Endothelial cell of umbilical vein (primary cell): ENCODE measurements around the gene PPP1R12A. TPM values are rescaled to one million over a fixed set of nuclear protein-coding genes. Genes with fewer than 3 reads are reported as not detected.
A peak's percentile ranks its signal among the peaks of the same experiment; 100 is the strongest.

Source experiments
- BruUV-seq: library from RNA; stranded (reverse); fragments of 400-500 nt; replicated peaks from 2 replicates; lab custom pipeline; 2021; lab: Mats Ljungman, UMichigan
- CTCF ChIA-PET: fragments of 300-600, 350-600 bp; sonication (Branson Sonifier 250); formaldehyde crosslinking; loops from one replicate; lab custom pipeline; 2021; ENCODE audit warnings: antibody characterized with exemption, inconsistent platforms; lab: Charles Lee
- POLR2A ChIA-PET: fragments of 300-600, 350-600 bp; sonication (Branson Sonifier 250); formaldehyde crosslinking; loops from one replicate; lab custom pipeline; 2021; ENCODE audit warnings: antibody characterized with exemption, inconsistent platforms; lab: Charles Lee
- DNase-seq: peaks from one replicate; pipeline ENCODE4 v3.0.0-alpha.2; 2011; ENCODE audit warnings: low read depth, low spot score
- FAIRE-seq: peaks from 2 replicates; lab custom pipeline; 2011; peaks lifted over from hg19 to GRCh38; lab: Jason Lieb, UNC
- H2AFZ ChIP-seq: 2 replicates; pipeline ENCODE4 v1.6.0; 2012; ENCODE audit warnings: low read depth, low read length, control low read depth, inconsistent platforms
- H3K27ac ChIP-seq: 2 replicates; pipeline ENCODE4 v1.5.1; 2011; ENCODE audit warnings: low read depth, mild to moderate bottlenecking, control low read depth, low read length, moderate library complexity; ENCODE audit not compliant: insufficient read depth
- H3K27me3 ChIP-seq, 2 experiments: 2 replicates each; pipeline versions ENCODE4 v1.6.0 to v1.6.1; 2011; ENCODE audit warnings: low read length in 2 of 2, mixed read lengths in 1 of 2; ENCODE audit not compliant: control insufficient read depth in 2 of 2, insufficient read depth in 2 of 2
- H3K36me3 ChIP-seq, 2 experiments: 2 replicates in 1 of 2; 3 replicates in 1 of 2; pipeline ENCODE4 v1.5.1; 2011; ENCODE audit warnings: low read length in 2 of 2, mild to moderate bottlenecking in 1 of 2, moderate library complexity in 1 of 2; ENCODE audit not compliant: control insufficient read depth in 2 of 2, insufficient read depth in 2 of 2; ENCODE audit errors: extremely low read depth in 1 of 2
- H3K4me1 ChIP-seq: 3 replicates; pipeline ENCODE4 v1.5.1; 2011; ENCODE audit warnings: mild to moderate bottlenecking, low read length; ENCODE audit not compliant: control insufficient read depth, insufficient read depth; ENCODE audit errors: extremely low read depth
- H3K4me2 ChIP-seq: 2 replicates; pipeline ENCODE4 v1.6.1; 2011; ENCODE audit warnings: low read length, control low read depth, mixed read lengths; ENCODE audit not compliant: insufficient read depth
- H3K4me3 ChIP-seq, 3 experiments: fragments of 200-600 bp in 1 of 3; sonication (generic), shearing (Covaris generic) in 1 of 3; replicated peaks in 1 of 3; 2 replicates each; pipeline ENCODE4 v1.5.1; 2011 to 2016; ENCODE audit warnings: control low read depth in 3 of 3, low read length in 3 of 3, mild to moderate bottlenecking in 2 of 3, inconsistent platforms in 1 of 3, low read depth in 1 of 3, moderate library complexity in 1 of 3; ENCODE audit not compliant: insufficient read depth in 1 of 3
- H3K79me2 ChIP-seq: 2 replicates; pipeline ENCODE4 v1.6.0; 2012; ENCODE audit warnings: low read length, inconsistent platforms; ENCODE audit not compliant: control insufficient read depth, insufficient read depth
- H3K9ac ChIP-seq: replicated peaks from 2 replicates; pipeline ENCODE3; 2011; ENCODE audit warnings: low read length, control low read depth; ENCODE audit not compliant: insufficient read depth; ENCODE audit errors: extremely low read depth
- H3K9me1 ChIP-seq: replicated peaks from 3 replicates; pipeline ENCODE4 v1.6.0; 2011; ENCODE audit warnings: mild to moderate bottlenecking, low read length; ENCODE audit not compliant: control insufficient read depth, insufficient read depth; ENCODE audit errors: extremely low read depth
- H3K9me3 ChIP-seq: replicated peaks from 2 replicates; pipeline ENCODE4 v1.5.1; 2012; ENCODE audit warnings: low read length, inconsistent platforms; ENCODE audit not compliant: control insufficient read depth, insufficient read depth
- H4K20me1 ChIP-seq: replicated peaks from 2 replicates; pipeline ENCODE3; 2011; ENCODE audit warnings: mild to moderate bottlenecking, low read length; ENCODE audit not compliant: control insufficient read depth, insufficient read depth; ENCODE audit errors: extremely low read depth
- CTCF ChIP-seq, 2 donors: IDR thresholded peaks; 1 replicate in 1 of 2; 2 replicates in 1 of 2; pipeline ENCODE4 v1.5.1; 2011; ENCODE audit warnings: low read length in 2 of 2, mild to moderate bottlenecking in 2 of 2, moderate library complexity in 2 of 2, control low read depth in 1 of 2, inconsistent platforms in 1 of 2, low read depth in 1 of 2; ENCODE audit not compliant: insufficient read depth in 1 of 2; ENCODE audit errors: extremely low read depth in 1 of 2
- EZH2 ChIP-seq: IDR thresholded peaks from 2 replicates; pipeline ENCODE4 v1.6.1; 2012; ENCODE audit warnings: borderline replicate concordance, low read depth, mild to moderate bottlenecking, moderate library complexity, low read length, inconsistent platforms; ENCODE audit not compliant: severe bottlenecking
- FOS ChIP-seq: IDR thresholded peaks from 2 replicates; pipeline ENCODE4 v1.6.1; 2011; ENCODE audit warnings: mild to moderate bottlenecking, low read length, moderate library complexity, borderline replicate concordance; ENCODE audit not compliant: insufficient read depth
- GATA2 ChIP-seq: IDR thresholded peaks from 2 replicates; pipeline ENCODE4 v1.7.0; 2011; ENCODE audit warnings: low read depth, mild to moderate bottlenecking, moderate library complexity, mixed read lengths, low read length; ENCODE audit not compliant: insufficient read length, insufficient read depth
- JUN ChIP-seq: IDR thresholded peaks from 2 replicates; pipeline ENCODE4 v1.6.1; 2011; ENCODE audit warnings: borderline replicate concordance, low read depth; ENCODE audit not compliant: insufficient read length, insufficient read depth
- MAX ChIP-seq: IDR thresholded peaks from 2 replicates; pipeline ENCODE4 v1.6.1; 2011; ENCODE audit not compliant: insufficient read depth, insufficient read length
- MYC ChIP-seq: IDR thresholded peaks from one replicate; pipeline ENCODE4 v1.6.1; 2011; ENCODE audit warnings: mild to moderate bottlenecking, low read depth, low read length
- POLR2A ChIP-seq: IDR thresholded peaks from 2 replicates; pipeline ENCODE4 v1.6.1; 2012; ENCODE audit warnings: low read depth, mild to moderate bottlenecking, control low read depth, low read length
- POLR2AphosphoS5 ChIP-seq: IDR thresholded peaks from 2 replicates; pipeline ENCODE4 v1.6.1; 2012; ENCODE audit warnings: low read depth, mild to moderate bottlenecking, control low read depth, low read length, moderate library complexity; ENCODE audit not compliant: insufficient read depth
- dilution Hi-C: fragments of 300-500 bp; cut with MboI; formaldehyde crosslinking; loops from one replicate; pipeline ENCODE4 v1.15.0; 2019; ENCODE audit warnings: low sequenced_read_pairs; ENCODE audit not compliant: extremely low pct_ligation_motif_present
- intact Hi-C: fragments of 100-400 bp; cut with micrococcal nuclease; formaldehyde crosslinking; loops from one replicate; pipeline ENCODE4 v1.10.0; 2022
- polyA plus RNA-seq, 4 experiments: library from polyadenylated mRNA; depleted of rRNA in 3 of 4; stranded (reverse) in 3 of 4; unstranded in 1 of 4; fragments of >200 nt; gene quantifications; 2 replicates each; pipeline versions ENCODE4 v1.2.1 to v1.2.3, GENCODE V29; 2011 to 2012; ENCODE audit warnings: missing spikeins in 1 of 4
- total RNA-seq: library from RNA; stranded (reverse); gene quantifications from 2 replicates; pipeline ENCODE4 v1.2.3, GENCODE V29; 2021

The PPP1R12A gene
- total and polyA plus RNA-seq, 2 donors (not counting 3 experiments of a cell fraction or from before 2014, with no cell fraction given), result 12.9 to 83.9 TPM

GRCh38 chr12:79870916-79871315 lies 64.0 kb downstream of the PPP1R12A start:
- H3K79me2 ChIP-seq, result peaks cover 62% of the 10 kb centered on the region
- no peaks in the 10 kb centered on the region for H3K4me1 ChIP-seq
- H3K27ac ChIP-seq, result no peak overlapping the region
- DNase-seq (no peak), FAIRE-seq (no peak)
- POLR2A ChIA-PET, result no interaction called here
- H3K27me3 ChIP-seq, result no peaks in the 10 kb centered on the region
- H3K36me3 ChIP-seq, result peaks cover 0 to 3% of the 10 kb centered on the region in 2 experiments
- no peak overlapping the region for H2AFZ ChIP-seq
- H3K9me3 ChIP-seq, result no peaks in the 10 kb centered on the region
- intact Hi-C loops (no loop called here), dilution Hi-C loops (no loop called here)
- no peak overlapping the region for H3K4me3 ChIP-seq
- no peak overlapping the region for H3K4me2 ChIP-seq
- no peak overlapping the region for H3K9ac ChIP-seq
- H4K20me1 ChIP-seq, result no peaks in the 10 kb centered on the region
- BruUV-seq, result TSS peak; percentile 5
- no peak for TF ChIP-seq EZH2
- no peak for TF ChIP-seq MYC
- TF ChIP-seq CTCF (IDR thresholded peaks at IDR 0.05; ENCODE audit: extremely low read depth in 1 of 2, insufficient read depth in 1 of 2, low read depth in 1 of 2, low read length in 2 of 2), result no peak
- no peak for TF ChIP-seq MAX
- no peak for TF ChIP-seq POLR2AphosphoS5
- TF ChIP-seq GATA2, result no peak
- TF ChIP-seq FOS, result no peak
- no peak for TF ChIP-seq POLR2A
- no peak for TF ChIP-seq JUN
- CTCF ChIA-PET, result no interaction called here
- peaks cover 2% of the 10 kb centered on the region for H3K9me1 ChIP-seq
